Liver (tissue), 9 donors: Measurements from ENCODE around the gene BOLL. TPM values are rescaled to one million over a fixed set of nuclear protein-coding genes. Genes with fewer than 3 reads are reported as not detected.

Experiments used
- DNase-seq: peaks from one replicate; pipeline ENCODE4 v3.0.0-alpha.2; 2017; ENCODE audit warnings: low spot score
- H3K27ac ChIP-seq, 2 donors: one replicate each; pipeline ENCODE4 v1.7.0; 2013; ENCODE audit warnings: inconsistent platforms in 2 of 2, low read length in 2 of 2, control low read depth in 1 of 2, low read depth in 1 of 2, mild to moderate bottlenecking in 1 of 2
- H3K27me3 ChIP-seq, 4 donors: one replicate each; pipeline versions ENCODE4 v1.6.1 to v1.7.0; 2013; ENCODE audit warnings: low read length in 3 of 4, inconsistent platforms in 1 of 4, mild to moderate bottlenecking in 1 of 4, moderate library complexity in 1 of 4; ENCODE audit not compliant: control insufficient read depth in 4 of 4, insufficient read depth in 4 of 4
- H3K36me3 ChIP-seq, 4 donors: one replicate each; pipeline versions ENCODE4 v1.6.1 to v1.7.0; 2013; ENCODE audit warnings: low read length in 3 of 4, mild to moderate bottlenecking in 3 of 4, low read depth in 1 of 4, moderate library complexity in 1 of 4; ENCODE audit not compliant: control insufficient read depth in 4 of 4, insufficient read depth in 3 of 4
- H3K4me1 ChIP-seq, 4 donors: one replicate each; pipeline versions ENCODE4 v1.6.1 to v1.7.0; 2013; ENCODE audit warnings: low read length in 3 of 4, mild to moderate bottlenecking in 3 of 4, moderate library complexity in 1 of 4; ENCODE audit not compliant: control insufficient read depth in 4 of 4, insufficient read depth in 4 of 4
- H3K4me3 ChIP-seq, 3 donors: one replicate each; pipeline versions ENCODE4 v1.6.1 to v1.7.0; 2013; ENCODE audit warnings: low read length in 3 of 3, control low read depth in 1 of 3, low read depth in 1 of 3, mild to moderate bottlenecking in 1 of 3
- H3K9ac ChIP-seq, 2 donors: one replicate each; pipeline ENCODE4 v1.7.0; 2013; ENCODE audit warnings: low read length in 2 of 2, mild to moderate bottlenecking in 2 of 2, moderate library complexity in 2 of 2, control low read depth in 1 of 2, low read depth in 1 of 2
- H3K9me3 ChIP-seq, 4 donors: one replicate each; pipeline versions ENCODE4 v1.6.1 to v1.7.0; 2013; ENCODE audit warnings: low read length in 3 of 4; ENCODE audit not compliant: control insufficient read depth in 4 of 4
- ATF3 ChIP-seq: IDR thresholded peaks from 2 replicates; pipeline ENCODE4 v1.6.1; 2016; ENCODE audit warnings: antibody characterized with exemption
- CTCF ChIP-seq: fragments of 150-350 bp; IDR thresholded peaks from 2 replicates; pipeline ENCODE4 v1.5.1; 2017; ENCODE audit warnings: improper control_type of control experiment, low read depth, low read length; ENCODE audit not compliant: missing input control
- EGR1 ChIP-seq, 2 donors: IDR thresholded peaks; 2 replicates each; pipeline ENCODE4 v1.6.1; 2016 to 2018; ENCODE audit warnings: antibody characterized with exemption in 2 of 2, low read depth in 2 of 2
- GABPA ChIP-seq, 2 donors: IDR thresholded peaks in 1 of 2; conservative IDR thresholded peaks in 1 of 2; 2 replicates each; pipeline ENCODE4 v1.6.1; 2016; ENCODE audit warnings: antibody characterized with exemption in 2 of 2, mild to moderate bottlenecking in 1 of 2, moderate library complexity in 1 of 2
- HNF4A ChIP-seq, 2 donors: conservative IDR thresholded peaks; 2 replicates each; pipeline ENCODE4 v1.6.1; 2016; ENCODE audit warnings: antibody characterized with exemption in 2 of 2, mild to moderate bottlenecking in 2 of 2
- HNF4G ChIP-seq: IDR thresholded peaks from 2 replicates; pipeline ENCODE4 v1.6.1; 2016; ENCODE audit warnings: antibody characterized with exemption
- JUND ChIP-seq, 2 donors: IDR thresholded peaks; 2 replicates each; pipeline ENCODE4 v1.6.1; 2016; ENCODE audit warnings: antibody characterized with exemption in 2 of 2
- MAX ChIP-seq: IDR thresholded peaks from 2 replicates; pipeline ENCODE4 v1.6.1; 2016; ENCODE audit warnings: antibody characterized with exemption
- RAD21 ChIP-seq, 2 donors: IDR thresholded peaks; 2 replicates each; pipeline ENCODE4 v1.6.1; 2016; ENCODE audit warnings: antibody characterized with exemption in 2 of 2, mild to moderate bottlenecking in 2 of 2
- REST ChIP-seq: IDR thresholded peaks from 2 replicates; pipeline ENCODE4 v1.6.1; 2016; ENCODE audit warnings: antibody characterized with exemption, mild to moderate bottlenecking
- RXRA ChIP-seq, 2 donors: IDR thresholded peaks; 2 replicates each; pipeline ENCODE4 v1.6.1; 2017 to 2018; ENCODE audit warnings: antibody characterized with exemption in 2 of 2, mild to moderate bottlenecking in 1 of 2
- YY1 ChIP-seq: IDR thresholded peaks from 2 replicates; pipeline ENCODE4 v1.6.1; 2016; ENCODE audit warnings: antibody characterized with exemption, mild to moderate bottlenecking
- ZBTB33 ChIP-seq: IDR thresholded peaks from 2 replicates; pipeline ENCODE4 v1.6.1; 2016; ENCODE audit warnings: antibody characterized with exemption
- WGBS: extraction: QIAGEN DNeasy Blood & Tissue Kit; methylation state at CpG from one replicate; pipeline ENCODE4 v1.1.7; 2013; 5-methylcytosine and 5-hydroxymethylcytosine counted together
- polyA plus RNA-seq, 2 donors: library from polyadenylated mRNA; stranded (reverse) in 1 of 2; unstranded in 1 of 2; fragments of 200-250 nt in 1 of 2; fragments of >200 nt in 1 of 2; fragmentation: Nextera tagmentation in 1 of 2; extraction: Ambion mirVana in 1 of 2; gene quantifications; one replicate each; pipeline versions ENCODE4 v1.2.1 to v1.2.3, GENCODE V29; 2013 to 2015
- total RNA-seq, 2 donors: library from RNA; depleted of rRNA; stranded (reverse); fragments of >200 nt; gene quantifications; one replicate each; pipeline ENCODE4 v1.2.3, GENCODE V29; 2014
- donor health status: healthy.
- donor health status: healthy.
- donor health status: healthy.
- donor health status: healthy.
- donor health status: healthy.

The BOLL gene
- total and polyA plus RNA-seq, 4 donors: not detected

- WGBS: 65% methylated on average over 3 of the region's 3 CpGs
- H3K9ac ChIP-seq: no peak overlapping the region
- no peaks in the 10 kb centered on the region for H3K9me3 ChIP-seq
- no peak overlapping the region for H3K27ac ChIP-seq
- no peaks in the 10 kb centered on the region for H3K27me3 ChIP-seq
- H3K4me3 ChIP-seq: no peak overlapping the region
- DNase-seq: no peak
- no peak for TF ChIP-seq RAD21 (IDR thresholded peaks at IDR 0.05)
- TF ChIP-seq HNF4G: no peak
- no peak for TF ChIP-seq JUND (IDR thresholded peaks at IDR 0.05)
- TF ChIP-seq GABPA (IDR thresholded peaks at IDR 0.05 in 1 of 2, conservative IDR thresholded peaks at IDR 0.05 in 1 of 2): no peak
- no peak for TF ChIP-seq MAX
- no peak for TF ChIP-seq YY1
- TF ChIP-seq ZBTB33: no peak
- no peak for TF ChIP-seq HNF4A (conservative IDR thresholded peaks at IDR 0.05)
- TF ChIP-seq EGR1 (IDR thresholded peaks at IDR 0.05; ENCODE audit: low read depth in 2 of 2): no peak
- no peak for TF ChIP-seq ATF3
- TF ChIP-seq CTCF: no peak
- no peak for TF ChIP-seq RXRA (IDR thresholded peaks at IDR 0.05)
- no peaks in the 10 kb centered on the region for H3K36me3 ChIP-seq
- H3K4me1 ChIP-seq: peaks cover 0 to under 1% (median under 1%) of the 10 kb centered on the region in 4 donors
Measured at GRCh38 chr2:197810491-197810890, 25.4 kb upstream of the BOLL start.

DNA sequence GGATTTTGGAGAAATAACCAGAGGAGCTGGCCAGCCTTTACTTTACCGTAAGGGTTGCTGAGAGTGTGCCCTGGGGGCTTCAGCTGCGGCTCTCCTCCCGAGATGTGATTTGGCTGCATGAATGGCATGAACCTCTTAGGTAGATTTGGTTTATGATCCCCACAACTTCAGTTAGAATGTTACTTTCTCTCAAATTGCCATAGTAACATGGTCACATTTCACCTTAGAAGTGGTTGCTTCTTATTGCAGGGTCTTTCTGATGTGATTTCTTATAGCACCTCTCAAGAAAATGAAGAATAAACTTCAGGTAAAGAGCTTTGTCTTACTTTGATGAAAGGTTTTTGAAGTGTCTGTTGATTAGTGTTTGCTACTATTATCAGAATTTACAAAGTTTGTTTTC lies 24.9 kb upstream of the BOLL start:
- no peak for DNase-seq
- Histone ChIP-seq H3K36me3 (no peaks in the 10 kb centered on the region), H3K9ac (no peak overlapping the region), H3K4me1 (peaks cover 2 to 6% (median 4%) of the 10 kb centered on the region in 4 donors), H3K9me3 (no peaks in the 10 kb centered on the region), H3K27ac (no peak overlapping the region), H3K27me3 (no peaks in the 10 kb centered on the region), H3K4me3 (no peak overlapping the region)
- WGBS: 92% methylated on average over 3 of the region's 3 CpGs
- no peak for TF ChIP-seq REST
- no peak for TF ChIP-seq HNF4A (conservative IDR thresholded peaks at IDR 0.05)
